OCI-LY3 (cell line): ENCODE data around the gene IDH2.

Experiments
- H2AFZ ChIP-seq: fragments of 200-600, 300-600 bp; shearing (Covaris generic); 2 replicates; pipeline ENCODE4 v1.6.0; 2014; ENCODE audit warnings: antibody characterized with exemption, low read depth, low read length
- H3K27ac ChIP-seq: fragments of 200-600, 300-600 bp; sonication (generic); 2 replicates; pipeline ENCODE4 v1.5.1; 2014; ENCODE audit warnings: mild to moderate bottlenecking, low read length, moderate library complexity, mixed read lengths
- H3K27me3 ChIP-seq: fragments of 200-600, 300-600 bp; sonication (generic); 2 replicates; pipeline ENCODE4 v1.6.1; 2014; ENCODE audit warnings: low read depth, low read length, mixed read lengths
- H3K36me3 ChIP-seq: fragments of 200-600, 300-600 bp; sonication (generic); replicated peaks from 2 replicates; pipeline ENCODE3; 2014; ENCODE audit warnings: low read depth, low read length, mixed read lengths
- H3K4me1 ChIP-seq: fragments of 300-600, 200-600 bp; sonication (generic); 2 replicates; pipeline ENCODE4 v1.6.1; 2014; ENCODE audit warnings: low read length, mixed read lengths
- H3K4me2 ChIP-seq: fragments of 200-600, 300-600 bp; sonication (generic); 2 replicates; pipeline ENCODE4 v1.6.1; 2014; ENCODE audit warnings: low read length, mixed read lengths
- H3K4me3 ChIP-seq: fragments of 300-600, 200-600 bp; sonication (generic); 2 replicates; pipeline ENCODE4 v1.5.1; 2014; ENCODE audit warnings: antibody characterized with exemption, mild to moderate bottlenecking, low read length, moderate library complexity
- H3K79me2 ChIP-seq: fragments of 300-600, 200-600 bp; shearing (Covaris generic); 2 replicates; pipeline ENCODE4 v1.6.1; 2014; ENCODE audit warnings: mild to moderate bottlenecking, low read length, mixed read lengths
- H3K9ac ChIP-seq: fragments of 300-600, 200-600 bp; shearing (Covaris generic); 2 replicates; pipeline ENCODE4 v1.6.0; 2014; ENCODE audit warnings: mild to moderate bottlenecking, low read length, moderate library complexity
- H3K9me3 ChIP-seq: fragments of 200-600, 300-600 bp; shearing (Covaris generic); 2 replicates; pipeline ENCODE4 v1.6.1; 2014; ENCODE audit warnings: low read length, mixed read lengths; ENCODE audit not compliant: insufficient read depth
- H4K20me1 ChIP-seq: fragments of 200-600, 300-600 bp; sonication (generic); 2 replicates; pipeline ENCODE4 v1.6.1; 2016; ENCODE audit warnings: low read length, mixed read lengths; ENCODE audit not compliant: insufficient read depth
- CTCF ChIP-seq: fragments of 200-600, 300-600 bp; sonication (generic); IDR thresholded peaks from 2 replicates; pipeline ENCODE4 v1.5.1; 2014; ENCODE audit warnings: antibody characterized with exemption, low read length, low read depth
- EZH2phosphoT487 ChIP-seq: fragments of 200-600 bp; shearing (Covaris generic); IDR thresholded peaks from 2 replicates; pipeline ENCODE4 v1.6.1; 2018; ENCODE audit warnings: antibody characterized with exemption, mixed run types, low read depth

Gene IDH2

GRCh38 chr15:90067953-90068606 is 34.2 kb downstream of the IDH2 start:
- no peak overlapping the region for H3K4me2 ChIP-seq
- no peak overlapping the region for H2AFZ ChIP-seq
- no peaks in the 10 kb centered on the region for H4K20me1 ChIP-seq
- no peaks in the 10 kb centered on the region for H3K27me3 ChIP-seq
- H3K27ac ChIP-seq = no peak overlapping the region
- peaks cover 41% of the 10 kb centered on the region for H3K4me1 ChIP-seq
- no peak overlapping the region for H3K9ac ChIP-seq
- H3K4me3 ChIP-seq = no peak overlapping the region
- H3K9me3 ChIP-seq = no peaks in the 10 kb centered on the region
- H3K79me2 ChIP-seq = peaks cover 81% of the 10 kb centered on the region
- H3K36me3 ChIP-seq = peaks cover 43% of the 10 kb centered on the region
- TF ChIP-seq EZH2phosphoT487 (no peak), CTCF (no peak)

- no peak overlapping the region for H3K27ac ChIP-seq
- no peaks in the 10 kb centered on the region for H3K27me3 ChIP-seq
- H3K4me2 ChIP-seq = no peak overlapping the region
- no peak overlapping the region for H3K9ac ChIP-seq
- no peaks in the 10 kb centered on the region for H4K20me1 ChIP-seq
- TF ChIP-seq EZH2phosphoT487 = no peak
- no peak for TF ChIP-seq CTCF
- no peak overlapping the region for H3K4me3 ChIP-seq
- peaks cover 43% of the 10 kb centered on the region for H3K36me3 ChIP-seq
- peaks cover 81% of the 10 kb centered on the region for H3K79me2 ChIP-seq
- no peaks in the 10 kb centered on the region for H3K9me3 ChIP-seq
- H2AFZ ChIP-seq = no peak overlapping the region
- peaks cover 48% of the 10 kb centered on the region for H3K4me1 ChIP-seq
Observed at GRCh38 chr15:90067181-90067952, 34.9 kb downstream of the IDH2 start.

GRCh38 chr15:90065682-90066049 is 36.6 kb downstream of the IDH2 start:
- TF ChIP-seq CTCF = no peak
- TF ChIP-seq EZH2phosphoT487 = no peak
- Histone ChIP-seq H3K9ac (no peak overlapping the region), H3K27ac (0 out of 2 replicates have a peak overlapping the region, but pooled peaks have one; percentile 98)

GRCh38 chr15:90064911-90065681 is 37.2 kb downstream of the IDH2 start:
- H3K79me2 ChIP-seq = peaks cover 85% of the 10 kb centered on the region
- no peak overlapping the region for H3K4me3 ChIP-seq
- H2AFZ ChIP-seq = no peak overlapping the region
- no peak overlapping the region for H3K4me2 ChIP-seq
- no peak for TF ChIP-seq EZH2phosphoT487
- TF ChIP-seq CTCF = no peak
- no peaks in the 10 kb centered on the region for H3K27me3 ChIP-seq
- no peak overlapping the region for H3K9ac ChIP-seq
- H4K20me1 ChIP-seq = no peaks in the 10 kb centered on the region
- peaks cover 58% of the 10 kb centered on the region for H3K4me1 ChIP-seq
- no peaks in the 10 kb centered on the region for H3K9me3 ChIP-seq
- H3K27ac ChIP-seq = peak overlapping the region; percentile 98
- H3K36me3 ChIP-seq = peaks cover 30% of the 10 kb centered on the region

More at GRCh38 chr15:90065682-90066049, 36.6 kb downstream of the IDH2 start:
- H4K20me1 ChIP-seq = no peaks in the 10 kb centered on the region
- no peak overlapping the region for H3K4me3 ChIP-seq
- H2AFZ ChIP-seq = no peak overlapping the region
- H3K79me2 ChIP-seq = peaks cover 85% of the 10 kb centered on the region
- peaks cover 35% of the 10 kb centered on the region for H3K36me3 ChIP-seq
- H3K4me2 ChIP-seq = no peak overlapping the region
- H3K27me3 ChIP-seq = no peaks in the 10 kb centered on the region
- H3K9me3 ChIP-seq = no peaks in the 10 kb centered on the region
- peaks cover 58% of the 10 kb centered on the region for H3K4me1 ChIP-seq
